ENCODE data around the gene SDHD.

SDHD gene

GRCh38 chr11:112050721-112051120 lies 36.0 kb upstream of the SDHD start:
- FAIRE-seq (peak; percentile 61), DNase-seq (ENCODE audit: insufficient read length, low spot score) (no peak)
- no peak for TF ChIP-seq CTCF (IDR thresholded peaks at IDR 0.05; ENCODE audit: insufficient read depth, missing control alignments)

- DNase-seq (ENCODE audit: insufficient read length, low spot score) (no peak), FAIRE-seq (no peak)
- TF ChIP-seq CTCF (IDR thresholded peaks at IDR 0.05; ENCODE audit: insufficient read depth, missing control alignments): no peak
Measured at GRCh38 chr11:112051768-112052167, 34.9 kb upstream of the SDHD start.

- FAIRE-seq: no peak
Measured at GRCh38 chr11:112057170-112057569, 29.5 kb upstream of the SDHD start.

GRCh38 chr11:112058103-112058502 lies 28.6 kb upstream of the SDHD start:
- FAIRE-seq: no peak
- no peak for DNase-seq (ENCODE audit: insufficient read length, low spot score)
- no peak for TF ChIP-seq CTCF (IDR thresholded peaks at IDR 0.05; ENCODE audit: insufficient read depth, missing control alignments)

More at GRCh38 chr11:112057170-112057569, 29.5 kb upstream of the SDHD start:
- no peak for TF ChIP-seq CTCF (IDR thresholded peaks at IDR 0.05; ENCODE audit: insufficient read depth, missing control alignments)
- no peak for DNase-seq (ENCODE audit: insufficient read length, low spot score)

- no peak for FAIRE-seq
Measured at GRCh38 chr11:112062923-112063322, 23.8 kb upstream of the SDHD start.

GRCh38 chr11:112073941-112074811 lies 12.5 kb upstream of the SDHD start, which contains the start of the genes NKAPD1 and PIH1D2:
Gene NKAPD1 (plus strand): TSS chr11:112074299. CDS start chr11:112075575, 1,276 bp downstream.
Gene PIH1D2 (minus strand): TSS chr11:112074017. CDS start chr11:112073174, 843 bp downstream.
- FAIRE-seq (no peak), DNase-seq (ENCODE audit: insufficient read length, low spot score) (peak; percentile 59)
- TF ChIP-seq CTCF (IDR thresholded peaks at IDR 0.05; ENCODE audit: insufficient read depth, missing control alignments): no peak

More at GRCh38 chr11:112062923-112063322, 23.8 kb upstream of the SDHD start:
- no peak for TF ChIP-seq CTCF (IDR thresholded peaks at IDR 0.05; ENCODE audit: insufficient read depth, missing control alignments)
- no peak for DNase-seq (ENCODE audit: insufficient read length, low spot score)

- TF ChIP-seq CTCF (IDR thresholded peaks at IDR 0.05; ENCODE audit: insufficient read depth, missing control alignments): no peak
- no peak for DNase-seq (ENCODE audit: insufficient read length, low spot score)
- no peak for FAIRE-seq
Measured at GRCh38 chr11:112082729-112083128, 3.9 kb upstream of the SDHD start.
